Mesenchymal stem cell (in vitro differentiated cells and primary cell): ENCODE data around the gene EFNA5.

Experiments
- DNase-seq: peaks from one replicate; pipeline ENCODE4 v3.0.0-alpha.2; 2013
- H2AFZ ChIP-seq: one replicate; pipeline ENCODE4 v1.6.1; 2013; ENCODE audit warnings: low read depth, mild to moderate bottlenecking, control low read depth, inconsistent platforms, low read length, moderate library complexity
- H2AK5ac ChIP-seq: 2 replicates; pipeline ENCODE4 v1.6.1; 2013; ENCODE audit warnings: low read length, moderate library complexity, mild to moderate bottlenecking, inconsistent platforms; ENCODE audit not compliant: severe bottlenecking
- H2BK120ac ChIP-seq: one replicate; pipeline ENCODE4 v1.6.1; 2013; ENCODE audit warnings: low read depth, mild to moderate bottlenecking, inconsistent platforms, low read length, moderate library complexity
- H2BK12ac ChIP-seq, 2 experiments: one replicate each; pipeline ENCODE4 v1.6.1; 2013; ENCODE audit warnings: inconsistent platforms in 2 of 2, low read length in 2 of 2, mild to moderate bottlenecking in 2 of 2, moderate library complexity in 2 of 2, control low read depth in 1 of 2
- H2BK15ac ChIP-seq: one replicate; pipeline ENCODE4 v1.6.1; 2013; ENCODE audit warnings: mild to moderate bottlenecking, low read depth, inconsistent platforms; ENCODE audit not compliant: poor library complexity, severe bottlenecking
- H2BK5ac ChIP-seq: 2 replicates; pipeline ENCODE4 v1.6.1; 2013; ENCODE audit warnings: low read depth, mild to moderate bottlenecking, low read length, control low read depth, inconsistent platforms; ENCODE audit not compliant: poor library complexity, severe bottlenecking
- H3K14ac ChIP-seq, 2 experiments: one replicate each; pipeline ENCODE4 v1.6.1; 2013; ENCODE audit warnings: inconsistent platforms in 2 of 2, low read length in 2 of 2, control low read depth in 1 of 2, mild to moderate bottlenecking in 1 of 2, moderate library complexity in 1 of 2
- H3K18ac ChIP-seq, 2 experiments: one replicate each; pipeline ENCODE4 v1.6.1; 2013; ENCODE audit warnings: inconsistent platforms in 2 of 2, low read length in 2 of 2, control low read depth in 1 of 2, low read depth in 1 of 2, mild to moderate bottlenecking in 1 of 2
- H3K23ac ChIP-seq, 2 experiments: one replicate each; pipeline ENCODE4 v1.6.1; 2013; ENCODE audit warnings: inconsistent platforms in 2 of 2, low read length in 2 of 2, mild to moderate bottlenecking in 2 of 2, moderate library complexity in 2 of 2, control low read depth in 1 of 2
- H3K27ac ChIP-seq: 2 replicates; pipeline ENCODE4 v1.5.1; 2013; ENCODE audit warnings: mild to moderate bottlenecking, moderate library complexity, low read length, control low read depth, inconsistent platforms; ENCODE audit not compliant: poor library complexity, severe bottlenecking
- H3K27me3 ChIP-seq, 2 experiments: 2 replicates each; pipeline versions ENCODE4 v1.6.1 to v1.7.0; 2013; ENCODE audit warnings: low read length in 2 of 2, mild to moderate bottlenecking in 2 of 2, moderate library complexity in 2 of 2, control low read depth in 1 of 2, inconsistent platforms in 1 of 2; ENCODE audit not compliant: control insufficient read depth in 1 of 2, insufficient read depth in 1 of 2
- H3K36me3 ChIP-seq, 2 experiments: 2 replicates each; pipeline versions ENCODE4 v1.6.1 to v1.7.0; 2013; ENCODE audit warnings: low read length in 2 of 2, control low read depth in 1 of 2, inconsistent platforms in 1 of 2, low read depth in 1 of 2, mild to moderate bottlenecking in 1 of 2; ENCODE audit not compliant: insufficient read depth in 2 of 2, control insufficient read depth in 1 of 2
- H3K4ac ChIP-seq, 2 experiments: one replicate each; pipeline ENCODE4 v1.6.1; 2013; ENCODE audit warnings: inconsistent platforms in 2 of 2, low read length in 2 of 2, mild to moderate bottlenecking in 2 of 2, moderate library complexity in 2 of 2, control low read depth in 1 of 2, low read depth in 1 of 2
- H3K4me1 ChIP-seq: 2 replicates; pipeline ENCODE4 v1.6.1; 2013; ENCODE audit warnings: low read depth, low read length, control low read depth; ENCODE audit not compliant: control insufficient read depth, insufficient read depth
- H3K4me2 ChIP-seq: 2 replicates; pipeline ENCODE4 v1.6.1; 2013; ENCODE audit warnings: low read length, mild to moderate bottlenecking, inconsistent platforms; ENCODE audit not compliant: poor library complexity, severe bottlenecking
- H3K4me3 ChIP-seq, 2 experiments: 2 replicates each; pipeline versions ENCODE4 v1.5.1 to v1.7.0; 2013; ENCODE audit warnings: low read length in 2 of 2, mild to moderate bottlenecking in 2 of 2, control low read depth in 1 of 2, low read depth in 1 of 2; ENCODE audit not compliant: insufficient read depth in 1 of 2
- H3K79me1 ChIP-seq: replicated peaks from 2 replicates; pipeline ENCODE4 v1.6.1; 2013; ENCODE audit warnings: mild to moderate bottlenecking, control low read depth, low read length, inconsistent platforms; ENCODE audit not compliant: poor library complexity, severe bottlenecking
- H3K9ac ChIP-seq: 2 replicates; pipeline ENCODE4 v1.7.0; 2013; ENCODE audit warnings: mild to moderate bottlenecking, low read length, moderate library complexity
- H3K9me3 ChIP-seq: 2 replicates; pipeline ENCODE4 v1.7.0; 2013; ENCODE audit warnings: mild to moderate bottlenecking, low read length; ENCODE audit not compliant: control insufficient read depth
- H4K8ac ChIP-seq: one replicate; pipeline ENCODE4 v1.6.1; 2013; ENCODE audit warnings: inconsistent platforms, mild to moderate bottlenecking, low read length, moderate library complexity
- H4K91ac ChIP-seq: one replicate; pipeline ENCODE4 v1.6.1; 2013; ENCODE audit warnings: mild to moderate bottlenecking, low read length, inconsistent platforms
- WGBS: methylation state at CpG from one replicate; pipeline ENCODE4 v1.1.7; 2013; ENCODE audit warnings: mixed read lengths; 5-methylcytosine and 5-hydroxymethylcytosine counted together

The EFNA5 gene

DNA sequence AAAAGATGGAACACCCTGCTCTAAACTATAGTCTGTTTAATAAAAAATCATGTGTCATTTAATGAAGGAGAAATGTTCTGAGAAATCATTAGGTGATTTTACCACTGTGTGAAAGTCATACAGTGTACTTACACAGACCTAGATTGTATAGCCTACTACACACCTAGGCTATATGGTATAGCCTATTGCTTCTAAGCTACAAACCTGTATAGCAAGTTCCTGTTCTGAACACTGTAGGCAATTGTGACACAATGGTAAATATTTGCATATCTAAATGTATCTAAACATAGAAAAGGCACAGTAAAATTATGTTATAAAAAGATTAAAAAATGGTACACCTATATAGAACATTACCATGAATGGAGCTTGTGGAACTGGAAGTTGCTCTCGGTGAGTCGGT, 40.6 kb downstream of the EFNA5 start:
- peaks cover 0 to 3% of the 10 kb centered on the region in 2 experiments for H3K36me3 ChIP-seq
- H2AFZ ChIP-seq: no peak overlapping the region
- H3K4me2 ChIP-seq: no peak overlapping the region
- H2BK15ac ChIP-seq: no peak overlapping the region
- H2BK120ac ChIP-seq: no peak overlapping the region
- no peak overlapping the region for H4K8ac ChIP-seq
- no peaks in the 10 kb centered on the region for H3K9me3 ChIP-seq
- no peaks in the 10 kb centered on the region for H3K27me3 ChIP-seq
- H2BK12ac ChIP-seq: no peak overlapping the region
- H3K9ac ChIP-seq: no peak overlapping the region
- H4K91ac ChIP-seq: no peak overlapping the region
- H2AK5ac ChIP-seq: no peak overlapping the region
- no peak overlapping the region for H3K14ac ChIP-seq
- no peak overlapping the region for H3K23ac ChIP-seq
- no peak overlapping the region for H3K4ac ChIP-seq
- H3K4me1 ChIP-seq: peaks cover 4% of the 10 kb centered on the region
- no peak overlapping the region for H3K18ac ChIP-seq
- WGBS: no CpG with 5 or more reads among the region's 2 CpGs
- peaks cover 5% of the 10 kb centered on the region for H3K79me1 ChIP-seq
- H3K4me3 ChIP-seq: no peak overlapping the region
- no peak for DNase-seq
- no peak overlapping the region for H2BK5ac ChIP-seq
- H3K27ac ChIP-seq: no peak overlapping the region

DNA sequence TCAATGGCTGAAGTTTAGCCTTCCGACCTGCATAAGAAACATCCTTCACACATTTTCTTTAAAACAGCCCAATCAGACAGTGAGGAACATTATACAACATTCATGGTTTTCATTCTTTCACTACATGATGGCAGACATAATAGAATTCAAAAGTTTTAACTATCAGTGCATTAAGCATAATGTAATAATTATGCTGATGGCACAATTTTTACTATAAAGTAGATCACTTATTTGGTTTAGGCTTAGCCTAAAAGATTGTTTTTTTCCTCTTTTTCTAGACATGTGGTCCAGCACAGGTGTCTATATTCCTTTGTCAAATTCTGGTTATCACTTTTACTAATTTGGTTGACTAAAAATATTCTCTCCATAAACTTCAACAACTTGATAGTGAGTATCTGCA, 46.5 kb downstream of the EFNA5 start:
- Histone ChIP-seq H3K79me1 (peaks cover 4% of the 10 kb centered on the region), H2BK15ac (no peak overlapping the region), H2BK5ac (no peak overlapping the region), H2BK12ac (no peak overlapping the region), H3K27me3 (no peaks in the 10 kb centered on the region), H3K9me3 (no peaks in the 10 kb centered on the region), H2AK5ac (no peak overlapping the region), H3K9ac (no peak overlapping the region), H2BK120ac (no peak overlapping the region), H3K4me2 (no peak overlapping the region), H2AFZ (no peak overlapping the region), H3K18ac (no peak overlapping the region), H3K36me3 (no peaks in the 10 kb centered on the region), H4K91ac (no peak overlapping the region), H4K8ac (no peak overlapping the region), H3K14ac (no peak overlapping the region), H3K4me1 (peaks cover 1% of the 10 kb centered on the region), H3K23ac (no peak overlapping the region), H3K4ac (no peak overlapping the region), H3K4me3 (no peak overlapping the region), H3K27ac (no peak overlapping the region)
- WGBS: 100% methylated on average over 1 of the region's 1 CpG
- no peak for DNase-seq

DNA sequence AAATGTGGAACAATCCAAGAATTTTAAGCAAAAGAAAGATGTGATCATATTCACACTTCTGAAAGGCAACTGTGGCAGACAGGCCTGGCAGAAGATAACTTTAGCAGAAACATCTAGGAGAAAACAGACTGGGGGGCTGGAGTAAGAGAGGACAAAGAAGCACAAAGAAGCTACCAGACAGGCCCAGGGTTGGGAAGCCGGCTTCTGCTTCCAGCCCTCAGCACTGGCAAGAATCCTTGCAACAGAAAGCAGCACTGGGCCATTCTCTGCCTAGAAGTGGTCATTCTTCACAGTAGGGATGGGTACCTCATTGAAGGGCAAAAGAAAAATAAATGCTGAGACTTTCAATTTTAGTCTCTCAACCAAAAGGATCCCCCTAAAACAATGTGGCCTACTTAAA, 49.6 kb downstream of the EFNA5 start:
- no peak overlapping the region for H3K4me2 ChIP-seq
- no peak overlapping the region for H3K14ac ChIP-seq
- H3K27ac ChIP-seq: no peak overlapping the region
- no peak overlapping the region for H3K4ac ChIP-seq
- no peaks in the 10 kb centered on the region for H3K36me3 ChIP-seq
- no peak overlapping the region for H2BK5ac ChIP-seq
- H3K18ac ChIP-seq: no peak overlapping the region
- H2BK15ac ChIP-seq: no peak overlapping the region
- no peak overlapping the region for H3K23ac ChIP-seq
- H3K27me3 ChIP-seq: no peaks in the 10 kb centered on the region
- no peak overlapping the region for H2BK12ac ChIP-seq
- no peak overlapping the region for H4K91ac ChIP-seq
- H3K4me3 ChIP-seq: no peak overlapping the region
- no peaks in the 10 kb centered on the region for H3K4me1 ChIP-seq
- H2BK120ac ChIP-seq: no peak overlapping the region
- WGBS: 100% methylated on average over 1 of the region's 1 CpG
- H2AFZ ChIP-seq: no peak overlapping the region
- H3K79me1 ChIP-seq: peaks cover 4% of the 10 kb centered on the region
- H4K8ac ChIP-seq: no peak overlapping the region
- no peak overlapping the region for H2AK5ac ChIP-seq
- H3K9ac ChIP-seq: no peak overlapping the region
- DNase-seq: no peak
- H3K9me3 ChIP-seq: no peaks in the 10 kb centered on the region

DNA sequence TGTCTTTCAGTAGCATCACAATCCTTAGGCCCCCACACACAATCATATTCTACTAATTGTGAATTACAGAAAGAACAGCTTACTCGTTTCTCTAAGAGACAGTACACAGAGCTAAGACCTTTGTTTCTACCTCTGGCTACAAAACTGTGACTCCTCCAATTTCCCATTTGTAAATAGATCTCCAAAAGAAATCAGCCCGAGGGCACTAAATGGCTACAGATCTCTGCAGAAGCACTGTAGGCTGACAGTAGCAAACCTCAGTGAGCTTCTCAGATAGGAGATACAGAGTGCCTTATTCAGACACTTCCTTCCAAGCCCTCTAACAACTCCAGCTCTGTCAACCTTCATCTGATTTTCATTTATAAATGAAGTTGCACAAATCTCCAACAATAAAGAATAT, 51.0 kb downstream of the EFNA5 start:
- Histone ChIP-seq H3K9ac (no peak overlapping the region), H2AK5ac (no peak overlapping the region), H3K4me1 (no peaks in the 10 kb centered on the region), H3K4ac (no peak overlapping the region), H4K8ac (no peak overlapping the region), H3K23ac (no peak overlapping the region), H3K4me3 (no peak overlapping the region), H3K9me3 (no peaks in the 10 kb centered on the region), H3K4me2 (no peak overlapping the region), H2BK120ac (no peak overlapping the region), H3K18ac (no peak overlapping the region), H3K79me1 (peaks cover 4% of the 10 kb centered on the region), H2BK12ac (no peak overlapping the region), H3K14ac (no peak overlapping the region), H2BK5ac (no peak overlapping the region), H3K27me3 (no peaks in the 10 kb centered on the region), H3K27ac (no peak overlapping the region), H3K36me3 (no peaks in the 10 kb centered on the region), H4K91ac (no peak overlapping the region), H2AFZ (no peak overlapping the region), H2BK15ac (no peak overlapping the region)
- 89% methylated on average over 2 of the region's 2 CpGs for WGBS
- DNase-seq: no peak
